H9 (cell line): ENCODE measurements around the gene SMIM28. TPM values are rescaled to one million over a fixed set of nuclear protein-coding genes. Genes with fewer than 3 reads are reported as not detected.

Experiments used
- DNase-seq: peaks from one replicate; pipeline ENCODE4 v3.0.0-alpha.2; 2017
- H2AFZ ChIP-seq: one replicate; pipeline ENCODE4 v1.6.1; 2013; ENCODE audit warnings: mild to moderate bottlenecking, low read length, control low read depth, moderate library complexity
- H2AK5ac ChIP-seq: 2 replicates; pipeline ENCODE4 v1.6.1; 2013; ENCODE audit warnings: low read length, control low read depth, mixed read lengths; ENCODE audit not compliant: insufficient read length
- H2BK120ac ChIP-seq: one replicate; pipeline ENCODE4 v1.6.1; 2013; ENCODE audit warnings: low read depth, mild to moderate bottlenecking, low read length, control low read depth, inconsistent platforms; ENCODE audit not compliant: poor library complexity, severe bottlenecking
- H2BK12ac ChIP-seq: 2 replicates; pipeline ENCODE4 v1.6.1; 2013; ENCODE audit warnings: low read length, control low read depth, mixed read lengths, low read depth; ENCODE audit not compliant: insufficient read length
- H2BK15ac ChIP-seq: 2 replicates; pipeline ENCODE4 v1.6.1; 2013; ENCODE audit warnings: low read depth, low read length, control low read depth
- H2BK20ac ChIP-seq: one replicate; pipeline ENCODE4 v1.6.1; 2013; ENCODE audit warnings: low read depth, mild to moderate bottlenecking, low read length, control low read depth, inconsistent platforms; ENCODE audit not compliant: poor library complexity, severe bottlenecking
- H2BK5ac ChIP-seq: 2 replicates; pipeline ENCODE4 v1.6.1; 2013; ENCODE audit warnings: low read length, control low read depth, mixed read lengths; ENCODE audit not compliant: insufficient read length
- H3K14ac ChIP-seq: 2 replicates; pipeline ENCODE4 v1.6.1; 2013; ENCODE audit warnings: low read length, control low read depth; ENCODE audit not compliant: insufficient read depth
- H3K18ac ChIP-seq: 2 replicates; pipeline ENCODE4 v1.6.1; 2013; ENCODE audit warnings: low read depth, mild to moderate bottlenecking, mixed read lengths, low read length, control low read depth; ENCODE audit not compliant: insufficient read length
- H3K23ac ChIP-seq: 2 replicates; pipeline ENCODE4 v1.6.1; 2013; ENCODE audit warnings: low read length, control low read depth, mixed read lengths, low read depth; ENCODE audit not compliant: insufficient read length
- H3K23me2 ChIP-seq: 2 replicates; pipeline ENCODE4 v1.6.1; 2013; ENCODE audit warnings: low read depth, mild to moderate bottlenecking, mixed read lengths, low read length, control low read depth; ENCODE audit not compliant: insufficient read length, poor library complexity, severe bottlenecking
- H3K27ac ChIP-seq: 2 replicates; pipeline ENCODE4 v1.5.1; 2013; ENCODE audit warnings: low read length, control low read depth, mixed read lengths, low read depth; ENCODE audit not compliant: insufficient read length
- H3K27me3 ChIP-seq: 2 replicates; pipeline ENCODE4 v1.6.1; 2013; ENCODE audit warnings: low read length, control low read depth, inconsistent platforms; ENCODE audit not compliant: insufficient read depth
- H3K4ac ChIP-seq: 2 replicates; pipeline ENCODE4 v1.6.1; 2013; ENCODE audit warnings: low read depth, mild to moderate bottlenecking, control low read depth, inconsistent platforms, low read length, moderate library complexity
- H3K4me1 ChIP-seq: 2 replicates; pipeline ENCODE4 v1.6.1; 2013; ENCODE audit warnings: low read length, control low read depth, inconsistent platforms; ENCODE audit not compliant: insufficient read depth
- H3K4me2 ChIP-seq: 2 replicates; pipeline ENCODE4 v1.6.1; 2013; ENCODE audit warnings: low read length, control low read depth, mixed read lengths; ENCODE audit not compliant: insufficient read length, insufficient read depth
- H3K56ac ChIP-seq: 2 replicates; pipeline ENCODE4 v1.6.1; 2013; ENCODE audit warnings: low read depth, mild to moderate bottlenecking, mixed read lengths, low read length, control low read depth; ENCODE audit not compliant: insufficient read length
- H3K79me1 ChIP-seq: 2 replicates; pipeline ENCODE4 v1.6.1; 2013; ENCODE audit warnings: low read depth, mild to moderate bottlenecking, moderate library complexity, low read length, control low read depth, inconsistent platforms; ENCODE audit not compliant: insufficient read depth, poor library complexity, severe bottlenecking
- H3K79me2 ChIP-seq: 2 replicates; pipeline ENCODE4 v1.6.1; 2013; ENCODE audit warnings: low read length, control low read depth, inconsistent platforms; ENCODE audit not compliant: insufficient read depth
- H3K9ac ChIP-seq: 2 replicates; pipeline ENCODE4 v1.6.1; 2013; ENCODE audit warnings: low read length, control low read depth, mixed read lengths; ENCODE audit not compliant: insufficient read length; ENCODE audit errors: extremely low read depth
- H3K9me3 ChIP-seq: one replicate; pipeline ENCODE4 v1.6.1; 2013; ENCODE audit warnings: low read depth, low read length, inconsistent platforms; ENCODE audit not compliant: control insufficient read depth
- H3T11ph ChIP-seq: one replicate; pipeline ENCODE4 v1.6.1; 2013; ENCODE audit warnings: mild to moderate bottlenecking, low read length, control low read depth, inconsistent platforms
- H4K20me1 ChIP-seq: one replicate; pipeline ENCODE4 v1.6.1; 2013; ENCODE audit not compliant: control insufficient read depth, insufficient read length, insufficient read depth
- H4K5ac ChIP-seq: 2 replicates; pipeline ENCODE4 v1.6.1; 2013; ENCODE audit warnings: low read depth, mild to moderate bottlenecking, mixed read lengths, low read length, control low read depth; ENCODE audit not compliant: insufficient read length
- H4K8ac ChIP-seq: replicated peaks from 2 replicates; pipeline ENCODE4 v1.6.1; 2013; ENCODE audit warnings: low read length, control low read depth, mixed read lengths, low read depth; ENCODE audit not compliant: insufficient read length
- H4K91ac ChIP-seq: 2 replicates; pipeline ENCODE4 v1.6.1; 2013; ENCODE audit warnings: low read depth, mild to moderate bottlenecking, moderate library complexity, mixed read lengths, low read length, control low read depth; ENCODE audit not compliant: insufficient read length
- H3K27ac Mint-ChIP-seq, 3 experiments: 2 replicates in 2 of 3; 3 replicates in 1 of 3; pipeline ENCODE4 v1.8.0; 2020 to 2021; ENCODE audit warnings: mixed read lengths in 3 of 3, mild to moderate bottlenecking in 1 of 3, moderate library complexity in 1 of 3
- H3K27me3 Mint-ChIP-seq: 2 replicates; pipeline ENCODE4 v1.8.0; 2021; ENCODE audit warnings: low read depth, mild to moderate bottlenecking, moderate library complexity, mixed read lengths
- H3K36me3 Mint-ChIP-seq, 3 experiments: 2 replicates in 2 of 3; 3 replicates in 1 of 3; pipeline ENCODE4 v1.8.0; 2020 to 2021; ENCODE audit warnings: low read depth in 3 of 3, mixed read lengths in 3 of 3; ENCODE audit not compliant: insufficient read depth in 1 of 3
- H3K4me1 Mint-ChIP-seq, 2 experiments: 2 replicates each; pipeline ENCODE4 v1.8.0; 2020; ENCODE audit warnings: mixed read lengths in 2 of 2
- H3K4me3 Mint-ChIP-seq, 2 experiments: 2 replicates in 1 of 2; 3 replicates in 1 of 2; pipeline ENCODE4 v1.8.0; 2020 to 2021; ENCODE audit warnings: mild to moderate bottlenecking in 2 of 2, mixed read lengths in 2 of 2, moderate library complexity in 1 of 2
- H3K9me3 Mint-ChIP-seq, 2 experiments: 2 replicates in 1 of 2; 3 replicates in 1 of 2; pipeline ENCODE4 v1.8.0; 2020; ENCODE audit warnings: mild to moderate bottlenecking in 2 of 2, mixed read lengths in 2 of 2, moderate library complexity in 1 of 2
- WGBS: extraction: QIAGEN DNeasy Blood & Tissue Kit; methylation state at CpG from one replicate; pipeline ENCODE4 v1.1.7; 2013; ENCODE audit warnings: missing lambda C conversion rate, low lambda C conversion rate, mixed read lengths; ENCODE audit not compliant: insufficient read length; ENCODE audit errors: extremely low coverage; 5-methylcytosine and 5-hydroxymethylcytosine counted together
- total RNA-seq: library from RNA; stranded (reverse); gene quantifications from 2 replicates; pipeline ENCODE4 v1.2.1, GENCODE V29; 2021
- TF ChIP-seq, protein P1 (sequence below): fragments of 200-600 bp; sonication (generic); conservative IDR thresholded peaks from 3 replicates; pipeline ENCODE4 v1.8.0; 2021; ENCODE audit warnings: antibody characterized with exemption, mild to moderate bottlenecking

The SMIM28 gene
- total RNA-seq, 1 experiment from 2014 or later = not detected

DNA sequence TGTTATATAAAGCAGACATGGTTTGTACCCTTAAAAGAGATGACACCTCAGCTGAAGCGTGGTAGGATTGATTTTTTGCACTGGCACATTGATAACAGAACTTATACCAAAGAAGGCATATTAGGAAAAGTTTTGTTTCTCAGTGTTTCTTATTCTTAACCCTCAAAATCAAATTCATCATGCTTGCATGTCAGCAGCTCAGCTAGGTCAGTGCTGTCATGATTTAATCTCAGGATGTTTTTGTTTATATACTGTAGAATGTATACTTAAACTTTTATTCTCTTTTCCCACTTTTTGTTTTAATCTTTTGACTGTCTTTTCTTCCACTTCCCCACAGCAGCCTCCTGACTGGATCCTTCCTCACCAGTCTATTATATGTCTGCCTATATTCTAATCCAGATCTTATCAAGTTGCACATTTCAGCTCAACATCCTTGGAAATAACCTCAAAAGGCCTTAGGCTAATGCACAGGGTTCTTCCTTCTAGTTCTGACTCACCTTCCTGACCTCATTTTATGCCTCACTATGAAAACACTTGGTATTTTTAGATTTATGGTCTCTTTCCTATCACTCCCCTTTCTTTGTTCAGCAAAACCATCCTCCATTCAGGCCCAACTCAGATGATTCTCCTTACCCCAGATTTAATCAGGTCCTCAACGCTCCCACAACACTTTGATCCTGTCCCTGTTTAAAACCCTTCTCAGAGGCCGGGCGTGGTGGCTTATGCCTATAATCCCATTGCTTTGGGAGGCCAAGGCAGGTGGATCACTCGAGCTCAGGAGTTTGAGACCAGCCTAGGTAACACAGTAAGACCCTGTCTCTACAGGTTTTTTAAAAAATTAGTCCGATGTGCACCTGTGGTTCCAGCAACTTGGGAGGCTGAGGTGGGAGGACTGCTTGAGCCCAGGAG is 33.5 kb downstream of the SMIM28 start:
- Histone ChIP-seq H4K8ac (no peak overlapping the region), H2BK20ac (no peak overlapping the region), H2BK5ac (no peak overlapping the region), H3K23me2 (no peaks in the 10 kb centered on the region), H3K79me2 (no peaks in the 10 kb centered on the region), H3T11ph (no peak overlapping the region), H2BK120ac (no peak overlapping the region), H3K14ac (no peak overlapping the region), H3K27me3 (no peaks in the 10 kb centered on the region), H3K79me1 (no peaks in the 10 kb centered on the region), H2AK5ac (no peak overlapping the region), H2BK12ac (no peak overlapping the region), H4K5ac (no peak overlapping the region), H3K4ac (no peak overlapping the region), H3K9ac (no peak overlapping the region), H3K56ac (no peak overlapping the region), H3K27ac (no peak overlapping the region), H4K91ac (no peak overlapping the region), H2AFZ (no peak overlapping the region), H4K20me1 (no peaks in the 10 kb centered on the region), H3K18ac (no peak overlapping the region), H2BK15ac (no peak overlapping the region), H3K23ac (no peak overlapping the region), H3K4me1 (no peaks in the 10 kb centered on the region), H3K9me3 (no peaks in the 10 kb centered on the region), H3K4me2 (no peak overlapping the region)
- no peaks in the 10 kb centered on the region; a peak in 1 of 4 replicates for H3K4me1 Mint-ChIP-seq
- H3K27ac Mint-ChIP-seq = no peak overlapping the region
- H3K9me3 Mint-ChIP-seq = no peaks in the 10 kb centered on the region
- H3K27me3 Mint-ChIP-seq = no peaks in the 10 kb centered on the region
- no peak overlapping the region for H3K4me3 Mint-ChIP-seq
- TF ChIP-seq, protein P1, sequence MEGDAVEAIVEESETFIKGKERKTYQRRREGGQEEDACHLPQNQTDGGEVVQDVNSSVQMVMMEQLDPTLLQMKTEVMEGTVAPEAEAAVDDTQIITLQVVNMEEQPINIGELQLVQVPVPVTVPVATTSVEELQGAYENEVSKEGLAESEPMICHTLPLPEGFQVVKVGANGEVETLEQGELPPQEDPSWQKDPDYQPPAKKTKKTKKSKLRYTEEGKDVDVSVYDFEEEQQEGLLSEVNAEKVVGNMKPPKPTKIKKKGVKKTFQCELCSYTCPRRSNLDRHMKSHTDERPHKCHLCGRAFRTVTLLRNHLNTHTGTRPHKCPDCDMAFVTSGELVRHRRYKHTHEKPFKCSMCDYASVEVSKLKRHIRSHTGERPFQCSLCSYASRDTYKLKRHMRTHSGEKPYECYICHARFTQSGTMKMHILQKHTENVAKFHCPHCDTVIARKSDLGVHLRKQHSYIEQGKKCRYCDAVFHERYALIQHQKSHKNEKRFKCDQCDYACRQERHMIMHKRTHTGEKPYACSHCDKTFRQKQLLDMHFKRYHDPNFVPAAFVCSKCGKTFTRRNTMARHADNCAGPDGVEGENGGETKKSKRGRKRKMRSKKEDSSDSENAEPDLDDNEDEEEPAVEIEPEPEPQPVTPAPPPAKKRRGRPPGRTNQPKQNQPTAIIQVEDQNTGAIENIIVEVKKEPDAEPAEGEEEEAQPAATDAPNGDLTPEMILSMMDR = no peak
- DNase-seq = no peak
- peaks cover 16 to 74% (median 68%) of the 10 kb centered on the region in 3 experiments; a peak in 6 of 7 replicates for H3K36me3 Mint-ChIP-seq
- WGBS = no CpG with 5 or more reads among the region's 6 CpGs
